Sigmoid colon (tissue), 7 donors: Measurements from ENCODE around the gene FBXW5. TPM values are rescaled to one million over a fixed set of nuclear protein-coding genes. Genes with fewer than 3 reads are reported as not detected.

Source experiments
- DNase-seq: peaks from one replicate; pipeline ENCODE4 v3.0.0-alpha.2; 2019
- H3K27ac ChIP-seq, 4 donors: fragments of 200-600 bp; sonication (generic); one replicate each; pipeline ENCODE4 v1.5.1; 2016 to 2019; ENCODE audit warnings: mild to moderate bottlenecking in 1 of 4
- H3K27me3 ChIP-seq, 3 donors: fragments of 200-600 bp; sonication (generic); one replicate each; pipeline ENCODE4 v1.5.1; 2019; ENCODE audit warnings: mild to moderate bottlenecking in 1 of 3
- H3K36me3 ChIP-seq, 4 donors: fragments of 200-600 bp; sonication (generic); one replicate each; pipeline ENCODE4 v1.5.1; 2016 to 2019
- H3K4me1 ChIP-seq, 4 donors: fragments of 200-600 bp; sonication (generic); one replicate each; pipeline ENCODE4 v1.5.1; 2017 to 2019
- H3K4me3 ChIP-seq, 4 donors: fragments of 200-600 bp; sonication (generic); one replicate each; pipeline ENCODE4 v1.5.1; 2017 to 2019; ENCODE audit warnings: mild to moderate bottlenecking in 2 of 4, moderate library complexity in 1 of 4
- H3K9me3 ChIP-seq, 4 donors: fragments of 200-600 bp in 3 of 4; sonication (generic) in 3 of 4; one replicate each; pipeline versions ENCODE4 v1.5.1 to v1.6.1; 2013 to 2019
- EP300 ChIP-seq, 4 donors: sonication (generic); formaldehyde crosslinking; IDR thresholded peaks; one replicate each; pipeline ENCODE4 v1.6.1; 2017; ENCODE audit warnings: antibody characterized with exemption in 4 of 4
- POLR2A ChIP-seq, 2 donors: fragments of 450-650 bp; IDR thresholded peaks; one replicate each; pipeline ENCODE4 v1.6.1; 2016; ENCODE audit warnings: antibody characterized with exemption in 2 of 2, mild to moderate bottlenecking in 2 of 2, moderate library complexity in 2 of 2
- POLR2AphosphoS5 ChIP-seq, 4 donors: sonication (generic); formaldehyde crosslinking; IDR thresholded peaks; one replicate each; pipeline ENCODE4 v1.6.1; 2017; ENCODE audit warnings: antibody characterized with exemption in 4 of 4
- WGBS, 2 donors: extraction: QIAGEN DNeasy Blood & Tissue Kit; methylation state at CpG; one replicate each; pipeline ENCODE4 v1.1.7; 2013; 5-methylcytosine and 5-hydroxymethylcytosine counted together
- intact Hi-C: fragments of 100-400 bp; cut with DNase I; formaldehyde crosslinking; loops from one replicate; pipeline ENCODE4 v1.15.1; 2023
- polyA plus RNA-seq, 3 donors: library from polyadenylated mRNA; stranded (reverse); fragments of 200-250 nt; gene quantifications; one replicate each; pipeline ENCODE4 v1.2.3, GENCODE V29; 2013
- total RNA-seq, 4 donors: library from RNA; depleted of rRNA; stranded (reverse); fragments of >200 nt; gene quantifications; one replicate each; pipeline ENCODE4 v1.1.0, GENCODE V29; 2016
- TF ChIP-seq, protein P1 (sequence below), 4 experiments: fragments of 450-650 bp in 3 of 4; fragments of 200-600 bp in 1 of 4; IDR thresholded peaks; one replicate each; pipeline ENCODE4 v1.5.1; 2016 to 2019; ENCODE audit warnings: antibody characterized with exemption in 4 of 4, mild to moderate bottlenecking in 3 of 4, moderate library complexity in 2 of 4
- donor health status: healthy with polysubstance abuse.
- donor health status: Bipolar disorder and iron deficiency.
- donor health status: healthy.

FBXW5 gene
- total and polyA plus RNA-seq, 7 donors = 147 to 202 (median 170) TPM

DNA sequence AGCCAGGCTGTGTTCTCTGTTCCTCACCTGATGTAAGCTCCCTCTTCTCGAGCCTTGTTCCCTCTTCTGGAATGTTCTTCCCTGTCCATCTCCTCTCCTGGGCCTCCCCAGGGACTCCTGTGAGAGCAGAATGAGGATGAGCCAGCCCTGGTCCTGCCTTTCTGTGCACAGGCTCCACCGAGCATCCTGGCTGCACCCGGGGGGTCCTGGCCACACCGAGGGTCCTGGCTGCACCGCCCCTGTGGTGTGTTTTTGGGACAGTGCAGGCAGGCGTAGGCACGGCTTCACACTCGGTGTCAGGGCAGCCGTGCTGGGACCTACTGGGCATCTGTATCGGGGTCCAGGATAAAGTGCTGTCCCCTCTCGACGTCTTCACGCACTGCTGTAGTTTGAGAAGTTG, 17.8 kb downstream of the FBXW5 start:
- Histone ChIP-seq H3K27me3 (no peaks in the 10 kb centered on the region), H3K36me3 (peaks cover 0 to 33% (median 8%) of the 10 kb centered on the region in 4 donors), H3K4me1 (no peaks in the 10 kb centered on the region), H3K9me3 (no peaks in the 10 kb centered on the region), H3K4me3 (no peak overlapping the region), H3K27ac (no peak overlapping the region)
- DNase-seq = no peak
- 94 to 96% methylated on average over 13 of the region's 13 CpGs for WGBS, 2 donors
- TF ChIP-seq POLR2A (IDR thresholded peaks at IDR 0.05) (no peak), POLR2AphosphoS5 (IDR thresholded peaks at IDR 0.05) (no peak), EP300 (IDR thresholded peaks at IDR 0.05) (no peak)
- TF ChIP-seq, protein P1, sequence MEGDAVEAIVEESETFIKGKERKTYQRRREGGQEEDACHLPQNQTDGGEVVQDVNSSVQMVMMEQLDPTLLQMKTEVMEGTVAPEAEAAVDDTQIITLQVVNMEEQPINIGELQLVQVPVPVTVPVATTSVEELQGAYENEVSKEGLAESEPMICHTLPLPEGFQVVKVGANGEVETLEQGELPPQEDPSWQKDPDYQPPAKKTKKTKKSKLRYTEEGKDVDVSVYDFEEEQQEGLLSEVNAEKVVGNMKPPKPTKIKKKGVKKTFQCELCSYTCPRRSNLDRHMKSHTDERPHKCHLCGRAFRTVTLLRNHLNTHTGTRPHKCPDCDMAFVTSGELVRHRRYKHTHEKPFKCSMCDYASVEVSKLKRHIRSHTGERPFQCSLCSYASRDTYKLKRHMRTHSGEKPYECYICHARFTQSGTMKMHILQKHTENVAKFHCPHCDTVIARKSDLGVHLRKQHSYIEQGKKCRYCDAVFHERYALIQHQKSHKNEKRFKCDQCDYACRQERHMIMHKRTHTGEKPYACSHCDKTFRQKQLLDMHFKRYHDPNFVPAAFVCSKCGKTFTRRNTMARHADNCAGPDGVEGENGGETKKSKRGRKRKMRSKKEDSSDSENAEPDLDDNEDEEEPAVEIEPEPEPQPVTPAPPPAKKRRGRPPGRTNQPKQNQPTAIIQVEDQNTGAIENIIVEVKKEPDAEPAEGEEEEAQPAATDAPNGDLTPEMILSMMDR (IDR thresholded peaks at IDR 0.05) = no peak
- intact Hi-C loops = no loop called here

DNA sequence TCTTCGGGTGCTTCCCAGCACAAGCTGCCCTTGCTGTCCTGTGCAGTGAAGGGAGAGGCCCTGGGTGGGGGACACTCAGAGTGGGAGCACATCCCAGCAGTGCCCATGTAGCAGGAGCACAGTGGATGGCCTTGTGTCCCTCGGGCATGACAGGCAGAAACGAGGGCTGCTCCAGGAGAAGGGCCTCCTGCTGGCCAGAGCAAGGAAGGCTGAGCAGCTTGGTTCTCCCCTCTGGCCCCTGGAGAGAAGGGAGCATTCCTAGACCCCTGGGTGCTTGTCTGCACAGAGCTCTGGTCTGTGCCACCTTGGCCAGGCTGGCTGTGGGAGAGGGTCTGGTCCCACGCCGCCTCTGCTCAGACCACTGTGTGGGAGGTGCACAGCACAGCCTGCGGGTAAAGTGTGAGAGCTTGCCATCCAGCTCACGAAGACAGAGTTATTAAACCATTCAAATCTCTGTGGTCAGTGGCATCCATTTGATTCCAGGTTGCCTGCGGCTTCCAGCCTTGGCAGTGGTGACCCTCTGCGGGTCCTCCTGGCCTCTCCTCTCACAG, 18.3 kb downstream of the FBXW5 start:
- H3K36me3 ChIP-seq = peaks cover 0 to 38% (median 8%) of the 10 kb centered on the region in 4 donors
- no peak for TF ChIP-seq EP300 (IDR thresholded peaks at IDR 0.05)
- no peak for TF ChIP-seq POLR2AphosphoS5 (IDR thresholded peaks at IDR 0.05)
- TF ChIP-seq POLR2A (IDR thresholded peaks at IDR 0.05) = no peak
- TF ChIP-seq, protein P1 (IDR thresholded peaks at IDR 0.05) = no peak

DNA sequence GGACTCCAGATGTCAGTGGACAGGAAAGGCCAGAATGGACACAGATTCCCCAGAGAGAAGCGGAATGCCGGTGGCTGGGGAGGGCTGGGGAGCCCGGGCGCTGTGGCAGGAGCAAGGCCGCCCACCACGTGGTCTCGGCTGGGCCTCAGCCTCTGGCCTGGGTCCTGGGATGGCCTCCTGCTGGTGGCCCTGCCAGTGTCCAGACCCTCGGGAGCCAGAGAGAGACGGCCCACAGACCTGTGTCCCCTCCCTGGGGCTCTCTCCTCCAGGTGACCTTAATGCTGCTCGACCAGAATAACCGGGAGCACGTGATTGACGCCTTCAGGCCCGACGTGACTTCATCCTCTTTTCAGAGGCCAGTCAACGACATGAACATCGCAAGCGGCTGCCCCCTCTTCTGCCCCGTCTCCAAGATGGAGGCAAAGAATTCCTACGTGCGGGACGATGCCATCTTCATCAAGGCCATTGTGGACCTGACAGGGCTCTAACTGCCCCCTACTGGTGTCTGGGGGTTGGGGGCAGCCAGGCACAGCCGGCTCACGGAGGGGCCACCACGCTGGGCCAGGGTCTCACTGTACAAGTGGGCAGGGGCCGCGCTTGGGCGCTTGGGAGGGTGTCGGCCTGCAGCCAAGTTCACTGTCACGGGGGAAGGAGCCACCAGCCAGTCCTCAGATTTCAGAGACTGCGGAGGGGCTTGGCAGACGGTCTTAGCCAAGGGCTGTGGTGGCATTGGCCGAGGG, 19.0 kb downstream of the FBXW5 start:
- H3K4me3 ChIP-seq = no peak overlapping the region
- no peaks in the 10 kb centered on the region for H3K27me3 ChIP-seq
- H3K9me3 ChIP-seq = no peaks in the 10 kb centered on the region
- H3K36me3 ChIP-seq = peaks cover 0 to 44% (median 12%) of the 10 kb centered on the region in 4 donors
- no peak overlapping the region for H3K27ac ChIP-seq
- DNase-seq = no peak
- TF ChIP-seq POLR2A (IDR thresholded peaks at IDR 0.05) = no peak
- TF ChIP-seq EP300 (IDR thresholded peaks at IDR 0.05) = no peak
- no peak for TF ChIP-seq POLR2AphosphoS5 (IDR thresholded peaks at IDR 0.05)
- TF ChIP-seq, protein P1 (IDR thresholded peaks at IDR 0.05) = no peak
- H3K4me1 ChIP-seq = no peaks in the 10 kb centered on the region
- 85 to 89% methylated on average over 33 of the region's 33 CpGs for WGBS, 2 donors
- intact Hi-C loops = no loop called here

More for the DNA sequence above, 18.3 kb downstream of the FBXW5 start:
- Histone ChIP-seq H3K27me3 (no peaks in the 10 kb centered on the region), H3K27ac (no peak overlapping the region), H3K4me1 (no peaks in the 10 kb centered on the region), H3K9me3 (no peaks in the 10 kb centered on the region), H3K4me3 (no peak overlapping the region)
- intact Hi-C loops = no loop called here
- WGBS, 2 donors = 80 to 89% methylated on average over 9 of the region's 9 CpGs
- DNase-seq = no peak

DNA sequence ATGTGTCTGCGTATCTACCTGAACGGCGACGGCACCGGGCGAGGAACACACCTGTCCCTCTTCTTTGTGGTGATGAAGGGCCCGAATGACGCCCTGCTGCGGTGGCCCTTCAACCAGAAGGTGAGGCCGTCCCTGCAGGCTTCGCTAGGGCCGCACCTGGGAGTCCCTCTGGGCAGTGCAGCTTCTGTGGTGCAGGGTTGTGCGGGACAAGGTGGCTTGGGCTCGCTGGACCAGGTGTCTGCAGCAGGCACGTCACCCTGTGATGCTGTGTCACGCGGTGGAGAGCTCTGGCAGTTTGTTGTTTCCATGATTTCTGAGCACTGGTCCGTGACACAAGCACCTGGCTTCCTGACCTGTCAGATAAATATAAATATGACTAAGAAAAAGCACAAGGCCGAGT, 20.7 kb downstream of the FBXW5 start:
- Histone ChIP-seq H3K4me3 (no peak overlapping the region), H3K4me1 (no peaks in the 10 kb centered on the region), H3K27ac (no peak overlapping the region), H3K9me3 (no peaks in the 10 kb centered on the region), H3K27me3 (no peaks in the 10 kb centered on the region), H3K36me3 (peaks cover 10 to 55% (median 21%) of the 10 kb centered on the region in 4 donors)
- intact Hi-C loops = no loop called here
- no peak for DNase-seq
- no peak for TF ChIP-seq EP300 (IDR thresholded peaks at IDR 0.05)
- WGBS, 2 donors = 96 to 97% methylated on average over 19 of the region's 19 CpGs

DNA sequence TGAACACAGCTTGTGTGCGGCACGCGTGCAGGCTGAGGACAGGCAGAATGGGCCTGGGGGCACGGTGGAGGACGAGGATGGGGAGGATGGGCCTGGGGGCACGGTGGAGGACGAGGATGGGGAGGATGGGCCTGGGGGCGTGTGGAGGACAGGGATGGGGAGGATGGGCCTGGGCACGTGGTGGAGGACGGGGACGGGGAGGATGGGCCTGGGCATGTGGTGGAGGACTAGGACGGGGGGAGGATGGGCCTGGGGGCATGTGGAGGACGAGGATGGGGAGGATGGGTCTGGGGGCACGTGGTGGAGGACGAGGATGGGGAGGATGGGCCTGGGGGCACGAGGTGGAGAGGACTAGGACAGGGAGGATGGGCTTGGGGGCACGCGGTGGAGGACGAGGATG, 22.0 kb downstream of the FBXW5 start:
- Histone ChIP-seq H3K9me3 (no peaks in the 10 kb centered on the region), H3K4me1 (no peaks in the 10 kb centered on the region), H3K27me3 (no peaks in the 10 kb centered on the region), H3K27ac (no peak overlapping the region), H3K36me3 (peaks cover 10 to 60% (median 23%) of the 10 kb centered on the region in 4 donors), H3K4me3 (no peak overlapping the region)
- DNase-seq = no peak
- 90 to 93% methylated on average over 19 of the region's 19 CpGs for WGBS, 2 donors
- TF ChIP-seq EP300 (IDR thresholded peaks at IDR 0.05) (no peak), POLR2AphosphoS5 (IDR thresholded peaks at IDR 0.05) (no peak), POLR2A (IDR thresholded peaks at IDR 0.05) (no peak)
- TF ChIP-seq, protein P1 (IDR thresholded peaks at IDR 0.05) = no peak
- intact Hi-C loops = no loop called here
